Lower lobe of right lung (tissue), 2 donors: ENCODE measurements around the gene TRAP1. TPM values are rescaled to one million over a fixed set of nuclear protein-coding genes. Genes with fewer than 3 reads are reported as not detected.

Source experiments
- ATAC-seq, 2 donors: fragments of 200-7000 bp; cut with Tn5 transposase; one replicate each; pipeline ENCODE4 v1.9.1; 2020 to 2022; ENCODE audit warnings: mild to moderate bottlenecking in 2 of 2, moderate library complexity in 2 of 2
- DNase-seq: peaks from one replicate; pipeline ENCODE4 v3.0.0-alpha.2; 2020
- H3K27ac ChIP-seq: fragments of 200-600 bp; one replicate; pipeline ENCODE4 v1.8.0; 2022
- H3K27me3 ChIP-seq: fragments of 200-600 bp; one replicate; pipeline ENCODE4 v1.8.0; 2022; ENCODE audit warnings: low read depth
- H3K36me3 ChIP-seq: fragments of 200-600 bp; one replicate; pipeline ENCODE4 v1.8.0; 2022; ENCODE audit warnings: mild to moderate bottlenecking
- H3K4me1 ChIP-seq: fragments of 200-600 bp; one replicate; pipeline ENCODE4 v1.8.0; 2022
- H3K4me3 ChIP-seq: fragments of 200-600 bp; one replicate; pipeline ENCODE4 v1.8.0; 2022; ENCODE audit warnings: mild to moderate bottlenecking
- H3K9me3 ChIP-seq: fragments of 200-600 bp; one replicate; pipeline ENCODE4 v1.8.0; 2022
- intact Hi-C: fragments of 100-400 bp; cut with DNase I; formaldehyde crosslinking; loops from one replicate; pipeline ENCODE4 v1.11.0; 2022
- total RNA-seq: library from RNA; stranded (reverse); fragmentation: NEBNext Ultra II Directional; extraction: Animal tissue kit (Norgen Biotek cat#: 25700); gene quantifications from one replicate; pipeline ENCODE4 v1.2.1, GENCODE V29; 2021
- TF ChIP-seq, protein P1 (sequence below): fragments of 200-600 bp; IDR thresholded peaks from one replicate; pipeline ENCODE4 v1.8.0; 2022; ENCODE audit warnings: antibody characterized with exemption, mild to moderate bottlenecking
- donor health status: DM: no; HTN: yes; CAD: no; lungs with severe emphysema.

TRAP1 gene
- total RNA-seq, 1 donor from 2014 or later: 51.8 TPM

DNA sequence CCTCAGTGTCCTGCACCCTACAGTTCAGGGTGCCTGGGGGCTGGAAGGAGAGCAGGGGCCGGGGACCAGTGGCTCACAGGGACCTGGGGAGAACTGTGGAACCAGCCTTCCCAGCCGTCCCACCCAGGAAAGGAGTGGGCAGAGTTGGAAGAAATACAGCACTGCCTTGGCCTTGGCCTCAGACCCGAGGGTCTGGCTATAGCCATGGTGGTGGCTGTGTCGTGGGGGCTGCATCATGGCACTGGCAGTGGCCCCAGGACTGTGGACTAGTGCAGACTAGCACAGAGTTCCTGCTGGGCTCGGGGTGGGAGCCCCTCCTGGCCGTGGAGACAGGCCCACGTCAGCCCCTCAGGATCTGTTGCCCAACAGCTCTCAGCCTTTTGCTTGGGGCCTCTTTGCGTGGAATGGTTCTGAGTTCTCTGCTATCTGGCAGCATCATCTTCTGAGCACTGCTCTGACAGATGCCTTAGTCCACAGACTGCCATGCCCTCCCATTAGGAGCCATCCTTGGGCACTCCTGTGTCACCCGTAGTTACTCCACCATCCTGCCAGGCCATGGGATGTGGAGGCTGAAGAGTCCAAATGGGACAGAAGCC lies 75.4 kb downstream of the TRAP1 start:
- intact Hi-C loops: no loop called here
- TF ChIP-seq, protein P1, sequence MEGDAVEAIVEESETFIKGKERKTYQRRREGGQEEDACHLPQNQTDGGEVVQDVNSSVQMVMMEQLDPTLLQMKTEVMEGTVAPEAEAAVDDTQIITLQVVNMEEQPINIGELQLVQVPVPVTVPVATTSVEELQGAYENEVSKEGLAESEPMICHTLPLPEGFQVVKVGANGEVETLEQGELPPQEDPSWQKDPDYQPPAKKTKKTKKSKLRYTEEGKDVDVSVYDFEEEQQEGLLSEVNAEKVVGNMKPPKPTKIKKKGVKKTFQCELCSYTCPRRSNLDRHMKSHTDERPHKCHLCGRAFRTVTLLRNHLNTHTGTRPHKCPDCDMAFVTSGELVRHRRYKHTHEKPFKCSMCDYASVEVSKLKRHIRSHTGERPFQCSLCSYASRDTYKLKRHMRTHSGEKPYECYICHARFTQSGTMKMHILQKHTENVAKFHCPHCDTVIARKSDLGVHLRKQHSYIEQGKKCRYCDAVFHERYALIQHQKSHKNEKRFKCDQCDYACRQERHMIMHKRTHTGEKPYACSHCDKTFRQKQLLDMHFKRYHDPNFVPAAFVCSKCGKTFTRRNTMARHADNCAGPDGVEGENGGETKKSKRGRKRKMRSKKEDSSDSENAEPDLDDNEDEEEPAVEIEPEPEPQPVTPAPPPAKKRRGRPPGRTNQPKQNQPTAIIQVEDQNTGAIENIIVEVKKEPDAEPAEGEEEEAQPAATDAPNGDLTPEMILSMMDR: no peak
- Histone ChIP-seq H3K9me3 (no peaks in the 10 kb centered on the region), H3K4me3 (no peak overlapping the region), H3K27ac (no peak overlapping the region), H3K36me3 (peaks cover 32% of the 10 kb centered on the region), H3K4me1 (peaks cover 9% of the 10 kb centered on the region), H3K27me3 (no peaks in the 10 kb centered on the region)
- ATAC-seq: no peak
- DNase-seq: peak; percentile 9

DNA sequence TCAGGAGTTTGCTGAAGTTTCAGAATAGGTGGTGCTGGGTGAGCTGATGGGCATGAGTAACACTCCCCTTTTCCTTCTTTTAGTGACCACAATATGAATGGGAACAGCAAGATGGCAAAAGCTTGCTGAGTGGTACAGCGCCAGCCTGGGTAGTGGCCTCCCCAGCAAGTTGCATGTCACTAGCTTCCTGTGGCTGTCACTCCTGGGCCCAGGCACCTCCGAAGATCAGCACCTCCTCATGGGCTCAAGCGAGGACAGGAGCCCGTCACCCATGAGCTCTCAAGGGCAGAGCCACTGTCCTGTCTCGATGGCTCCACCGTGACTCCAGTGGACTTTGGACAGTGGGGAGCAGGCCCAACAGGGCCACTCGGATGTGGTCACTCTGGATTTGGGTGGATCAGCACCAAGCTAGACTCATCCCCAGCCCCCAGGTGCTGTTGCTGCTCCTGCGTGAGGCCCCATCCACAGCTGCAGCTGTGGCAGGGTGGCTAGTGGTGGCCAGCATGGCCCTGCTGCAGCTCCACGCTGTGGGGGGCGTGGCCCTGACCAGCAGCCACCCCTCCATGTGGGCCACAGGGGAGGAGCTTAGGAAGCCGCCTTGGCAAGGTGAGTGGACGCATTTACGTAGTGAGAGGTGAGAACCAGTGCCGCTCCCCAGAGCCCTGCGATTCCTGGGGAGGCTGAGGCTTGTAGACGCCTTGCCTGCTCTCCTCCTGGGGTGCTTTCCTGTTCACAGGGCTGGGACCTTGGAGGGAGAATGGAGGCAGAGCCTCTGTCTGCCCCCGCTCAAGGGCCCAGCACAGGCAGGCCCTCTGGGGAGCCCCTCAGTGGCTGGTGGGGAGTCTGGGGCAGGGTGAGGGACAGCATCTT lies 76.5 kb downstream of the TRAP1 start:
- Histone ChIP-seq H3K4me1 (peaks cover 10% of the 10 kb centered on the region), H3K36me3 (peaks cover 32% of the 10 kb centered on the region), H3K4me3 (no peak overlapping the region), H3K27ac (no peak overlapping the region), H3K9me3 (no peaks in the 10 kb centered on the region), H3K27me3 (no peaks in the 10 kb centered on the region)
- ATAC-seq (no peak), DNase-seq (peak; percentile 17)
- TF ChIP-seq, protein P1: no peak
- intact Hi-C loops: no loop called here

DNA sequence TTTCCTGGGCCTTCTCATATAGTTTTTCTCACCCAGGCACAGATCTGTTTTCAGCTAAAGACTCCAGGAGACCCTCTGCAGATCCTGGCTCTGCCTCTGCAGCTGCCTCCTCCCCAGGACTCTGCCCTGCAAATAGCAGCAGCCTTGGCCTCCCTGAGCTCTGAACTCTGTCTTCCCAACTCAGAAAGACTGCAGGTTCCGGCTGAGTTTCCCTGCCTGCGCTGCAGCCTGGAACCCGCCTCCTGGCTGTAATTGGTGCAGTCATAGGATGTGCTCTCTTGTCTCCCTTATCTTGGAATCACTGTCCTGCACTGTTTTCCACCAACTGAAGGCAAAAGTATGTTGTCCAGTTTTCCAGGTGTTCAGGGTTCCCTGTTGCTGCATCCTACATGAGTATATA lies 77.1 kb downstream of the TRAP1 start:
- Histone ChIP-seq H3K27ac (no peak overlapping the region), H3K27me3 (no peaks in the 10 kb centered on the region), H3K36me3 (peaks cover 32% of the 10 kb centered on the region), H3K4me3 (no peak overlapping the region), H3K9me3 (no peaks in the 10 kb centered on the region), H3K4me1 (peaks cover 10% of the 10 kb centered on the region)
- TF ChIP-seq, protein P1: no peak
- intact Hi-C loops: no loop called here
- peak; percentile 24 for DNase-seq
- ATAC-seq: no peak

DNA sequence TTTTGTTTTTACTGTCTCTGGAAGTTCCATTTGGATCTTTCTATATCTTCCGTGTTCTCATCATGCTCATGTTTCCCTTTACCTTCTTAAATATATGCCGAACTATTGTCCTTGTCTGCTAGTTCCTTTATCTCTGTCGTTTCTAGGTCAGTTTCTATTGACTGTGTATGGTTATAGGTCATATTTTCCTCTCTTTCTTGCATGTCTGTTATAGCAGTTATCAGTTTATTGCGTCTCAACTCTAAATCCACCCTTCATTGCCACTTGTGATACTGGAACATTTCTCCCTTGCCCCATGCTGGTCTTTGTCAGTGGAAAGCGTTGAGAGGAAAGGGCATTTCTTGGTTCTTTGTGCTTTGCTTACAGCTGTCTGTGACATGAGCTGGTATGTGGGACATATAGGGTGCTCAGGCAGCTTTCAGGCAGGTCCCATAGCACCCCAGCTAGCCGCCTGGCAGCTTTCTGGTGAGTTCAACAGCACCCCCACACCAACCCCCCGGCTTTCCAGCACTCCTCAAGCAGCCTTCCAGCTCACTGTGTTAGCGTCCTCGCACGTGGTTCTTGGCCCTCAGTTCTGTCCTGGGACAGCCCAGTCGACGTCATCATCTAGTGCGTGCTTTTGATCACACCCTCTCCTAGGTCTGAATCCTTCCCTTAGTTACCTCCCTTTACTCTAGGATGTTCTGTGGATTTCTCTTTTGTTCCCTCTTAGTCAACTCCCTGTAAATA lies 78.2 kb downstream of the TRAP1 start:
- no peak overlapping the region for H3K4me3 ChIP-seq
- no peaks in the 10 kb centered on the region for H3K27me3 ChIP-seq
- peaks cover 10% of the 10 kb centered on the region for H3K4me1 ChIP-seq
- intact Hi-C loops: no loop called here
- H3K36me3 ChIP-seq: peaks cover 32% of the 10 kb centered on the region
- ATAC-seq: no peak
- no peak for DNase-seq
- TF ChIP-seq, protein P1: no peak
- no peaks in the 10 kb centered on the region for H3K9me3 ChIP-seq
- H3K27ac ChIP-seq: no peak overlapping the region

DNA sequence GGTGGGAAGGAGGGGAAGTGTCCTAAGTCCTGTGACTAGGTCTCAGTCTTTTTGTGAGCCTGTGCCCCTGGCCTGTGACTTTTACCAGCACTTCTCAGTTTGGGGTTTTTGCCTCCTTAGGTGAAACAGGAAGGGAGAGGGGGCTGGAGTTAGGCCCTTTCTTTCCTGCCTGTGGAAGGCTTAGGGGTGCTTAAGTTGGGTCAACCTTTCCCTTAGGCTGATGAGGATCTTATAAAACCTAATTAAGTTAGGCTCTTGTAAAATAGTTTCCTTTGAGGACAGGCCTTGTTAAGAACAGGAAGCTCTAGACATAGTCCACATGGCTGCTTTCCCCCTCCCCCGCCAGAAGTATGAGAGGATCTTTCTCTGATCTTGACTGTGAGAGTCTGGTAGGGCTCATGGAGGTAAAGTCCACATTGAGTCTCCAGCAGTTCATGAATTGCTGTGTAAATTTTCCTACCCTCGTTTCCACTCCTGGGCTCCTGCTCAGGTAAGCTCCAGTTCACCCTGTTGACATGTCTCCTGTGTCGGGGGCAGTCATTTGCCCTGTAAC lies 79.9 kb downstream of the TRAP1 start:
- Histone ChIP-seq H3K27ac (no peak overlapping the region), H3K4me3 (no peak overlapping the region), H3K27me3 (no peaks in the 10 kb centered on the region), H3K4me1 (peaks cover 10% of the 10 kb centered on the region), H3K9me3 (no peaks in the 10 kb centered on the region), H3K36me3 (peaks cover 22% of the 10 kb centered on the region)
- no peak for DNase-seq
- TF ChIP-seq, protein P1: no peak
- peak; percentile 28 to 46 for ATAC-seq
- intact Hi-C loops: no loop called here
